ENCODE data around the gene LKAAEAR1.

DNA sequence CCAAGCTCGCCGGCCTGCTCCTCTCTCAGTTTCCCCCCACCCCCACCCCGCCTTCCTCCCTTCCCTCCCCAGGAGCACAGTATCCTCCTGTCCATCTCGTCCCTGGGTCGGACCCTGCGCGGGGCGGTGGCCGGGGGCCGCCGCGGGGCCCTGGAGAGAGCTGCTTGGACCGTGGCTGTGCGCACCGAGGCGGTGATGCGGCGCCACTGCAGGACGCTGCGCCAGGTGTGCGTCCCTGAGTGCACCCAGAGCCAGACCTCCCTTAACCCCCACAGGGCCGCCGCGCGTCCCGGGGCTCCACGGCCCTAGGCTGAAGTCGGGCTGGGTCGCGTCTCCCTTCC is 46.0 kb downstream of the LKAAEAR1 start:
- TF ChIP-seq SIN3A (IDR thresholded peaks at IDR 0.05; ENCODE audit: borderline replicate concordance, insufficient read depth, low read length) = no peak
- no peak for TF ChIP-seq TAF1 (IDR thresholded peaks at IDR 0.05; ENCODE audit: borderline replicate concordance, insufficient read depth, low read length)
- TF ChIP-seq, protein P1, sequence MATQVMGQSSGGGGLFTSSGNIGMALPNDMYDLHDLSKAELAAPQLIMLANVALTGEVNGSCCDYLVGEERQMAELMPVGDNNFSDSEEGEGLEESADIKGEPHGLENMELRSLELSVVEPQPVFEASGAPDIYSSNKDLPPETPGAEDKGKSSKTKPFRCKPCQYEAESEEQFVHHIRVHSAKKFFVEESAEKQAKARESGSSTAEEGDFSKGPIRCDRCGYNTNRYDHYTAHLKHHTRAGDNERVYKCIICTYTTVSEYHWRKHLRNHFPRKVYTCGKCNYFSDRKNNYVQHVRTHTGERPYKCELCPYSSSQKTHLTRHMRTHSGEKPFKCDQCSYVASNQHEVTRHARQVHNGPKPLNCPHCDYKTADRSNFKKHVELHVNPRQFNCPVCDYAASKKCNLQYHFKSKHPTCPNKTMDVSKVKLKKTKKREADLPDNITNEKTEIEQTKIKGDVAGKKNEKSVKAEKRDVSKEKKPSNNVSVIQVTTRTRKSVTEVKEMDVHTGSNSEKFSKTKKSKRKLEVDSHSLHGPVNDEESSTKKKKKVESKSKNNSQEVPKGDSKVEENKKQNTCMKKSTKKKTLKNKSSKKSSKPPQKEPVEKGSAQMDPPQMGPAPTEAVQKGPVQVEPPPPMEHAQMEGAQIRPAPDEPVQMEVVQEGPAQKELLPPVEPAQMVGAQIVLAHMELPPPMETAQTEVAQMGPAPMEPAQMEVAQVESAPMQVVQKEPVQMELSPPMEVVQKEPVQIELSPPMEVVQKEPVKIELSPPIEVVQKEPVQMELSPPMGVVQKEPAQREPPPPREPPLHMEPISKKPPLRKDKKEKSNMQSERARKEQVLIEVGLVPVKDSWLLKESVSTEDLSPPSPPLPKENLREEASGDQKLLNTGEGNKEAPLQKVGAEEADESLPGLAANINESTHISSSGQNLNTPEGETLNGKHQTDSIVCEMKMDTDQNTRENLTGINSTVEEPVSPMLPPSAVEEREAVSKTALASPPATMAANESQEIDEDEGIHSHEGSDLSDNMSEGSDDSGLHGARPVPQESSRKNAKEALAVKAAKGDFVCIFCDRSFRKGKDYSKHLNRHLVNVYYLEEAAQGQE (IDR thresholded peaks at IDR 0.05; ENCODE audit: insufficient read depth in 1 of 2, low read depth in 2 of 2, low read length in 2 of 2) = no peak
- TF ChIP-seq POLR2AphosphoS5 (IDR thresholded peaks at IDR 0.05; ENCODE audit: low read depth, low read length) = no peak
- no peak for TF ChIP-seq FOXP2 (optimal IDR thresholded peaks at IDR 0.05; ENCODE audit: borderline replicate concordance, extremely low read depth, extremely low read length, insufficient read depth)

Measured in PFSK-1 (cell line).